ENCODE results near the gene PCDH17. TPM values are rescaled to one million over a fixed set of nuclear protein-coding genes. Genes with fewer than 3 reads are reported as not detected.

Gene PCDH17
- total RNA-seq, 1 experiment from 2014 or later: 0.10 TPM

DNA sequence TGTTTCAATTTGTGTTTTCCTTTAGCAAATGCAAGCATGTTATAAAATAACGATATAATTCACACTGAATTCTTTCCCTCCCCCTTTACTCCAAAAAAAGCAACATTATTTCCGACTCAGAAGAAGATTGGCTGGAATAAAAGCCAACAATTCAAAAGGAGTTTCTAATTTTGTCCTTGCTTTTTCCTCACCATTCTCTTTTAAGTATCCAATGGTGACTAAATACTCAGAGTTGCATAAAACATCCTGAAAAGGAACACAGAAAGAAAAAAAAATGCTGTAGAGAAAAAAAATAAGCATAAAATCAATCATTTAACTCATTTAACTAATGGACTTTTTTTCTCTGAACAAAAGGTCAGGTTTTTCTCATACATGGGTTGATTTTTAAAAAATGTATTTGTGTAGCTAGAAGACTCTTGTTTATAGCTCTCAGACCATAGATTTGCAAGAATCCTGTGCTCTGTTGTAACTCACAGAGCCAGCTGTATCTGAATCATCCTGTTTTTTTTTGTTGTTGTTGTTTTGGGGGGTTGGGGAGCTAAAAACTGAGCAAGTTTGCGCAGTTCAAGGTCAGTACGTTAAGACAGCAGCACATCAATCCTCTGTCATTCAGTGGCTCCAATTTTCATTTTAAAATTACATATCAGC, 108.1 kb downstream of the PCDH17 start:
- Histone ChIP-seq H3K4me3 (no peak overlapping the region), H3K27me3 (no peaks in the 10 kb centered on the region), H3K9me3 (replicated peaks) (no peaks in the 10 kb centered on the region)

DNA sequence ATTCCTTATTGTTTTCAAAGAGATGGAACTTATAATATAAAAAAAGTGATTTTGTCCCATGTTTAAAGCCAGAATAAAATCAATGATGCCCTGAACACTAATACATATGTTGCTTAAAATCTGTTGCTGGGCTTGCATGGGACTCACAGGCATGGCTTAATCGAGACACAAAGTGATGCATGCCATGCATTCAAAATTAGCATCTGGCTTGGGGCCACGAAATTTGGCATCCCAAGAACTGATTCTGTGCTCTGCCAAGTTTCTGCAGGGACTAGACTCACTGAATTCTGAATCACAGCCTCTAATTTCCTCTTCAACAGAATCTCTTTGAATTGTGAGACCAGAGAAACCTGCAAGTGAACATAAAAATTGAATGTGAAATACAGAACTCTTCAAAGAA, 109.2 kb downstream of the PCDH17 start:
- H3K4me1 ChIP-seq: peaks cover 4% of the 10 kb centered on the region; the same call in 1 of the 2 replicates
- no peak overlapping the region for H3K27ac ChIP-seq
- no peaks in the 10 kb centered on the region for H3K27me3 ChIP-seq
- H3K4me3 ChIP-seq: no peak overlapping the region
- no peak for DNase-seq
- H3K36me3 ChIP-seq: no peaks in the 10 kb centered on the region
- no peaks in the 10 kb centered on the region for H3K9me3 ChIP-seq (replicated peaks)

More for the DNA sequence above, 108.1 kb downstream of the PCDH17 start:
- no peak overlapping the region for H3K27ac ChIP-seq
- peaks cover 4% of the 10 kb centered on the region; the same call in 1 of the 2 replicates for H3K4me1 ChIP-seq
- H3K36me3 ChIP-seq: no peaks in the 10 kb centered on the region
- no peak for DNase-seq

DNA sequence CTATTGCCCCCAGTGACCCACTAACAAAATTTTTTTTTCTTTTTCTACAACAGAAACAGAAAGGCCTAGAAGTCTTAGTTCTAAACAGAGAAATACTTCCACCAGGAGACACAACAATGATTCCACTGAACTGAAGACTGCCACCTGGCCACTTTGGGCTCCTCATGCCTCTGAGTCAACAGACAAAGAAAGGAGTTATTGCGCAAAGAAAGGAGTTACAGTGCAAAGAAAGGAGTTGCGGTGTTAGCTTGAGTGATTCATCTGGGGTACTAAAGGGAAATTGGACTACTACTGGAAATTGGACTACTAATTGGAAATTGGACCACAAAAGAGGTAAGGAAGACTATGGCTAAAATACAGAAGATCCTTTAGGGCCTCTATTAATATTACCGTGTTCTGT, 116.6 kb downstream of the PCDH17 start:
- no peak overlapping the region for H3K4me3 ChIP-seq
- DNase-seq: no peak
- no peaks in the 10 kb centered on the region for H3K4me1 ChIP-seq
- no peaks in the 10 kb centered on the region for H3K36me3 ChIP-seq
- H3K27ac ChIP-seq: no peak overlapping the region
- H3K27me3 ChIP-seq: no peaks in the 10 kb centered on the region
- H3K9me3 ChIP-seq (replicated peaks): no peaks in the 10 kb centered on the region; the same call in 1 of the 2 replicates

DNA sequence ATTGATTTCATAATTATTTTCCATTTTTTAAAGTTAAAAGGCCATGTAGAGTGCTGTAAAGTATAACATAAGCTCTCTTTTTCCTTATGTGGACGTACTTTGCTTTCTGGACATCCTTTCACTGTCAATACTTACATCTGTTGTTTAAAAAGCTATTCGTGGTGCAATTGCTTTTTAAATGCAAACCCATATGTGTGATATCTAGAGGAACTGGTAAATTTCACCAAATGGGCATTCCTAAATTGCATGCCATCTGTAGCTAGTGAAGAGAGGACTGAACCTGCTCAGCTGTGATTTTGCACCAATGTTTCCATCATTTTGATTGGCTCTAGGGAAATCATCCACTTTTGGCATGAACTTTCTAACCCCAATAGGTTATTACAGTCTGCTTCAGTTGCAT, 129.4 kb downstream of the PCDH17 start:
- Histone ChIP-seq H3K4me1 (peaks cover 24% of the 10 kb centered on the region), H3K9me3 (replicated peaks) (no peaks in the 10 kb centered on the region), H3K27ac (no peak overlapping the region), H3K27me3 (no peaks in the 10 kb centered on the region), H3K4me3 (no peak overlapping the region), H3K36me3 (no peaks in the 10 kb centered on the region)
- no peak for DNase-seq

DNA sequence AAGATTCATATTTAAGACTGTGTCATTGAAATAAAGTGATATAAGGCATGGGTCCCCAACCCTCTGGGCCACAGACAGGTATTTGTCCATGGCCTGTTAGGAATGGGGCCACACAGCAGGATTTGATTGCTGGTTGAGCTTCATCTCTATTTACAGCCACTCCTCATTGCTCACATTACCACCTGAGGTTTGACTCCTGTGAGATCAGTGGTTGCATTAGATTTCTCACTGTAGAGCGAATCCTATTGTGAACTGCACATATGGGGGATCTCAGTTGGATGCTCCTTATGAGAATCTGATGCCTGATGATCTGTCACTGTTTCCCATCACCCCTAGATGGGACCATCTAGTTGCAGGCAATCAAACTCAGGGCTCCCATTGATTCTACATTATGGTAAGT, 132.1 kb downstream of the PCDH17 start:
- Histone ChIP-seq H3K9me3 (replicated peaks) (no peaks in the 10 kb centered on the region), H3K36me3 (no peaks in the 10 kb centered on the region), H3K4me3 (no peak overlapping the region), H3K27ac (no peak overlapping the region), H3K4me1 (0 out of 2 replicates have a peak, but pooled peaks cover 6% of the 10 kb centered on the region), H3K27me3 (no peaks in the 10 kb centered on the region)
- DNase-seq: no peak
